ENCODE data around the gene STARD3. TPM values are rescaled to one million over a fixed set of nuclear protein-coding genes. Genes with fewer than 3 reads are reported as not detected.

STARD3 gene
- total and polyA plus RNA-seq, 9 of the 15 experiments (the other 6 are each of a cell fraction or from before 2014, with no cell fraction given): 0.63 to 87.0 (median 46.0) TPM

DNA sequence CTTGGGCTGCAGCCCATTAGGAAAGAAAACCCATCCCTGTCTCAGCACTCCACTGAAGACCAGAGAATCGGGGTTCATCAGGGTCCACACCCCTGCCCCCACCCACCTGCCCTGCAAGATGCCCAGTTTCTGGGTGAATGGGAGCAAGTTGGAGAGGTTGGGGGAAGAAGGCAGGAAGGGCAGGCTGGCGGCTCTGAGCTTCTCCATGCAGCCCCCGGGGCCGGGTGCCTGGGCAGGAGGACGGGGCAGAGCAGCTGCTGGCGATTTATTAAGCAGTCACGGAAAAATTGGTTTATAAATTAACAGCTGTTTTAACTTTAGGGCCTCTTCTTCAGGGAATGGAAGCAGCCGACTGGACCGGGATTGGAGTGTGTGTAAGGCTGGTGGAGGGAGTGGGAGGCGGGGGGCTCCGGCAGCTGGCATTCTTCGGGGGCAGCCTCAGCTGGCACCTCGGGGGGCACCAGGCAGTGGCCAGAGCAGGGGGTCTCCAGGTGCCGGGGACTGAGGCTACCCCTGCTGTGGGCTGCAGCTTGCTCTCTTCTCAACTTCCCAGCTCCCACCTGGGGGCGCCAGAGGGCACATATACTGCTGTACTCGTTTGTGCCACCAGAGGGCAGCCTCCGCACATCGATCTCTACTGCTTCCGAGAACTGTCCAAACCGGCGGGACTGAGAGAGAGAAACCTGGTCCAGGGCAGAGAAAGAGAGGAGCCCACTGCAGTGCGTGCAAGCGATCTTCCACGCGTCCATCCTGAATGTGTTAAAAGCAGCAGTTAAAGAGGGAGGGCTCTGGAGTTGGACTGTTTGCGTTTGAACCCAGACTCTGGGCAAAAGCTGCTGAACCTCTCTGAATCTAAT, 15.2 kb upstream of the STARD3 start (continued):
- TF ChIP-seq AFF1 (IDR thresholded peaks at IDR 0.05; ENCODE audit: low read depth in 1 of 2, partially characterized antibody in 2 of 2) (peak in 1 of 2 experiments; percentile 47), KAT7 (CRISPR knock-in tag; IDR thresholded peaks at IDR 0.05; ENCODE audit: borderline replicate concordance) (no peak), JUN (IDR thresholded peaks at IDR 0.05; ENCODE audit: borderline replicate concordance, low read depth, low read length) (peak; percentile 51; the same call in 1 of the 2 replicates), JUN (CRISPR knock-in tag; IDR thresholded peaks at IDR 0.05; ENCODE audit: borderline replicate concordance) (no peak), CBFA2T3 (IDR thresholded peaks at IDR 0.05) (no peak), HOXB6 (CRISPR knock-in tag; IDR thresholded peaks at IDR 0.05; ENCODE audit: borderline replicate concordance) (no peak), TAF9B (IDR thresholded peaks at IDR 0.05; ENCODE audit: partially characterized antibody) (no peak), ZNF830 (CRISPR knock-in tag; IDR thresholded peaks at IDR 0.05) (no peak), E2F4 (CRISPR knock-in tag; IDR thresholded peaks at IDR 0.05; ENCODE audit: low read depth) (no peak), MEF2A (IDR thresholded peaks at IDR 0.05; ENCODE audit: control insufficient read depth, low read depth, low read length) (no peak), GATA2 (CRISPR knock-in tag; IDR thresholded peaks at IDR 0.05) (no peak), DMBX1 (CRISPR knock-in tag; IDR thresholded peaks at IDR 0.05; ENCODE audit: borderline replicate concordance) (no peak), KLF13 (tag; IDR thresholded peaks at IDR 0.05; ENCODE audit: borderline replicate concordance, low read depth) (no peak), ASH1L (IDR thresholded peaks at IDR 0.05; ENCODE audit: borderline replicate concordance, low read depth, partially characterized antibody) (no peak), ZBTB33 (CRISPR knock-in tag; IDR thresholded peaks at IDR 0.05) (peak; percentile 45), IFI16 (CRISPR knock-in tag; IDR thresholded peaks at IDR 0.05) (no peak)
- TF ChIP-seq, protein P1, sequence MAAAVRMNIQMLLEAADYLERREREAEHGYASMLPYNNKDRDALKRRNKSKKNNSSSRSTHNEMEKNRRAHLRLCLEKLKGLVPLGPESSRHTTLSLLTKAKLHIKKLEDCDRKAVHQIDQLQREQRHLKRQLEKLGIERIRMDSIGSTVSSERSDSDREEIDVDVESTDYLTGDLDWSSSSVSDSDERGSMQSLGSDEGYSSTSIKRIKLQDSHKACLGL (CRISPR knock-in tag; IDR thresholded peaks at IDR 0.05; ENCODE audit: borderline replicate concordance, poor library complexity, severe bottlenecking): no peak
